HAP-1 (cell line): ENCODE data around the gene AXIN1.
"Not testable (repeated sequence)": the region's sequence is repeated elsewhere in the genome, so short reads cannot be mapped to it uniquely, and the experiment has no call there.

ENCODE experiments used
- DNase-seq, 2 experiments: peaks; one replicate each; pipeline ENCODE4 v3.0.0-alpha.2; 2016 to 2020; ENCODE audit warnings: low spot score in 2 of 2
- H3K27me3 ChIP-seq: fragments of 250-450 bp; sonication (Bioruptor Pico); 2 replicates; pipeline ENCODE4 v1.5.1; 2020; ENCODE audit warnings: low read depth, mild to moderate bottlenecking, moderate library complexity
- H3K36me3 ChIP-seq: fragments of 250-450 bp; sonication (Bioruptor Pico); replicated peaks from 2 replicates; pipeline ENCODE4 v1.5.1; 2020; ENCODE audit warnings: mild to moderate bottlenecking
- H3K4me1 ChIP-seq: fragments of 250-450 bp; sonication (Bioruptor Pico); 2 replicates; pipeline ENCODE4 v1.5.1; 2020; ENCODE audit warnings: mild to moderate bottlenecking
- H3K4me3 ChIP-seq: fragments of 250-450 bp; sonication (Bioruptor Pico); 2 replicates; pipeline ENCODE4 v1.5.1; 2020; ENCODE audit warnings: mild to moderate bottlenecking, moderate library complexity
- H3K9me3 ChIP-seq: fragments of 250-450 bp; sonication (Bioruptor Pico); 2 replicates; pipeline ENCODE4 v1.5.1; 2020; ENCODE audit warnings: mild to moderate bottlenecking, moderate library complexity
- in situ Hi-C: fragments of 300-500 bp; cut with MboI; formaldehyde crosslinking; loops from 3 replicates; pipeline ENCODE4 v1.14.3; 2020; ENCODE audit warnings: low sequenced_read_pairs, inconsistent platforms, mixed read lengths

The AXIN1 gene

GRCh38 chr16:270381-271255, 81.9 kb downstream of the AXIN1 start:
- Histone ChIP-seq H3K27me3 (no peaks in the 10 kb centered on the region), H3K9me3 (no peaks in the 10 kb centered on the region), H3K4me1 (no peaks in the 10 kb centered on the region; the same call in 1 of the 2 replicates), H3K4me3 (no peak overlapping the region), H3K36me3 (no peaks in the 10 kb centered on the region)
- DNase-seq, result no peak
- in situ Hi-C loops, result no loop called here

GRCh38 chr16:269061-269796, 83.3 kb downstream of the AXIN1 start:
- H3K9me3 ChIP-seq, result no peaks in the 10 kb centered on the region
- in situ Hi-C loops, result no loop called here
- H3K36me3 ChIP-seq, result peaks cover 3% of the 10 kb centered on the region
- H3K4me3 ChIP-seq, result no peak overlapping the region
- no peaks in the 10 kb centered on the region for H3K27me3 ChIP-seq
- DNase-seq, result no peak
- no peaks in the 10 kb centered on the region; the same call in 1 of the 2 replicates for H3K4me1 ChIP-seq

- Histone ChIP-seq H3K27me3 (no peaks in the 10 kb centered on the region), H3K36me3 (peaks cover 3% of the 10 kb centered on the region), H3K4me1 (no peaks in the 10 kb centered on the region; the same call in 1 of the 2 replicates), H3K9me3 (no peaks in the 10 kb centered on the region), H3K4me3 (no peak overlapping the region)
- no peak for DNase-seq
- in situ Hi-C loops, result no loop called here
These were observed 84.1 kb downstream of the AXIN1 start for GRCh38 chr16:268141-269053.

GRCh38 chr16:267562-267961, 85.0 kb downstream of the AXIN1 start:
- H3K36me3 ChIP-seq, in situ Hi-C loops, DNase-seq, H3K9me3 ChIP-seq, H3K27me3 ChIP-seq, H3K4me1 ChIP-seq, H3K4me3 ChIP-seq: not testable (repeated sequence)

GRCh38 chr16:266258-267164, 86.0 kb downstream of the AXIN1 start:
- H3K27me3 ChIP-seq, result no peaks in the 10 kb centered on the region
- H3K36me3 ChIP-seq, result peaks cover 7% of the 10 kb centered on the region
- in situ Hi-C loops, result no loop called here
- no peak for DNase-seq
- no peaks in the 10 kb centered on the region for H3K4me1 ChIP-seq
- no peak overlapping the region for H3K4me3 ChIP-seq
- H3K9me3 ChIP-seq, result no peaks in the 10 kb centered on the region

- Histone ChIP-seq H3K4me3 (no peak overlapping the region), H3K27me3 (no peaks in the 10 kb centered on the region), H3K36me3 (peaks cover 7% of the 10 kb centered on the region), H3K4me1 (no peaks in the 10 kb centered on the region), H3K9me3 (no peaks in the 10 kb centered on the region)
- no peak for DNase-seq
- in situ Hi-C loops, result no loop called here
These were observed 86.8 kb downstream of the AXIN1 start for GRCh38 chr16:265711-266110.

GRCh38 chr16:265002-265529, 87.5 kb downstream of the AXIN1 start:
- H3K36me3 ChIP-seq, result peaks cover 7% of the 10 kb centered on the region
- H3K9me3 ChIP-seq, result no peaks in the 10 kb centered on the region
- H3K4me3 ChIP-seq, result no peak overlapping the region
- in situ Hi-C loops, result no loop called here
- no peaks in the 10 kb centered on the region for H3K4me1 ChIP-seq
- no peaks in the 10 kb centered on the region for H3K27me3 ChIP-seq
- no peak for DNase-seq

GRCh38 chr16:264440-264951, 88.0 kb downstream of the AXIN1 start:
- Histone ChIP-seq H3K27me3 (no peaks in the 10 kb centered on the region), H3K4me1 (no peaks in the 10 kb centered on the region), H3K4me3 (no peak overlapping the region), H3K36me3 (peaks cover 7% of the 10 kb centered on the region), H3K9me3 (no peaks in the 10 kb centered on the region)
- in situ Hi-C loops, result no loop called here
- no peak for DNase-seq

- in situ Hi-C loops, result no loop called here
- Histone ChIP-seq H3K36me3 (peaks cover 7% of the 10 kb centered on the region), H3K27me3 (no peaks in the 10 kb centered on the region), H3K4me1 (no peaks in the 10 kb centered on the region), H3K4me3 (no peak overlapping the region), H3K9me3 (no peaks in the 10 kb centered on the region)
- no peak for DNase-seq
These were observed 88.6 kb downstream of the AXIN1 start for GRCh38 chr16:263944-264343.

GRCh38 chr16:263182-263774, 89.2 kb downstream of the AXIN1 start:
- no peak for DNase-seq
- Histone ChIP-seq H3K36me3 (peaks cover 7% of the 10 kb centered on the region), H3K4me1 (no peaks in the 10 kb centered on the region), H3K4me3 (no peak overlapping the region), H3K27me3 (no peaks in the 10 kb centered on the region), H3K9me3 (no peaks in the 10 kb centered on the region)
- in situ Hi-C loops, result no loop called here

- H3K4me1 ChIP-seq, result no peaks in the 10 kb centered on the region
- H3K27me3 ChIP-seq, result no peaks in the 10 kb centered on the region
- no peak for DNase-seq
- no peak overlapping the region for H3K4me3 ChIP-seq
- H3K9me3 ChIP-seq, result no peaks in the 10 kb centered on the region
- H3K36me3 ChIP-seq, result peaks cover 7% of the 10 kb centered on the region
- in situ Hi-C loops, result no loop called here
These were observed 90.3 kb downstream of the AXIN1 start for GRCh38 chr16:262121-262745.
